HG03521 (cell line): ENCODE measurements around the gene ZNF782.
A peak's percentile ranks its signal among the peaks of the same experiment; 100 is the strongest.
"Not testable (repeated sequence)": the region's sequence is repeated elsewhere in the genome, so short reads cannot be mapped to it uniquely, and the experiment has no call there.

ENCODE experiments used
- ATAC-seq: cut with Tn5 transposase; IDR thresholded peaks from one replicate; pipeline ENCODE4 v1.9.1; 2021; ENCODE audit warnings: mild to moderate bottlenecking, moderate library complexity; ENCODE audit not compliant: unreplicated experiment

ZNF782 gene

GRCh38 chr9:96853781-96854650 lies at the start of gene ZNF782:
Gene ZNF782 (minus strand): TSS chr9:96854514. CDS start chr9:96851961, 2,553 bp downstream.
- peak; percentile 92 for ATAC-seq

- ATAC-seq, result not testable (repeated sequence)
Measured at GRCh38 chr9:96900010-96900409, 45.7 kb upstream of the ZNF782 start.

- ATAC-seq, result no peak
Measured at GRCh38 chr9:96892131-96892530, 37.8 kb upstream of the ZNF782 start.

DNA sequence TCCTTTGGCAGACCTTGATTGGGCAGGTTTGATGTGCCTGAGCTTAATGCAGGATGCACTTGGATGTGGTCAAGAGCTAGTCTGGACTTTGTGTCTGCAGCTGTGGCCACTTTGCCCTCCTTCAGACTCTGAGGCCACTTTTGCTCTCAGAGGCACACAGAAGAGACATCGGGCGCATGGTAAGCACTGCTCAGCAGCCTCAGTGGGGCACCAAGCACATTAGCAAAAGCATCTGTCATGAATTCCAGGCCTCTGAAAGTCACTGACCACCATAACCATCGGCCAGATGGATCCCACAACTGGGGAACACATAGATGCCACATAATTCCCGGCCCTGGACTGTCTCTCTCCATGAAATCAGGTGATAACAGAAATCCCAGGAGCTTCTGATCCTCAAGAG lies 34.3 kb upstream of the ZNF782 start:
- no peak for ATAC-seq

DNA sequence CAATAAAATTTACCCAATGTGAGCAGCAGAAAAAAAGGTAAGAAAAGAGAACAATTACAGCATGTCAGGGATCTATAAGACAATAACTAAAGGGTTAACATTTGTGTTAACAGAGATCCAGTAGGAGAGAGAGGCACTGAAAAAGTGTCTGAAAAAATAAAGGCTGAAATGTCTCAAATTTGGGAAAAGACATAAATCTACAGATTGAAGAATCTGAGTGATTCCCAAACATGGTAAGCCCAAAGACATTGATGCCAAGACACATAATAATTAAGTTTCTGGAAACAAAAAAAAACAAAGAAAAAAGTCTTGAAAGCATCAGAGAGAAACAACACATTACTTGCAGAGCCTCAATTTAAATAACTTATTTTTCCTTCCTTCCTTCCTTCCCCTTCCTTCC lies 31.1 kb upstream of the ZNF782 start:
- no peak for ATAC-seq

GRCh38 chr9:96884443-96884842 lies 30.1 kb upstream of the ZNF782 start:
- ATAC-seq, result no peak

GRCh38 chr9:96883922-96884321 lies 29.6 kb upstream of the ZNF782 start:
- no peak for ATAC-seq

GRCh38 chr9:96877269-96877668 lies 23.0 kb upstream of the ZNF782 start:
- ATAC-seq, result no peak

DNA sequence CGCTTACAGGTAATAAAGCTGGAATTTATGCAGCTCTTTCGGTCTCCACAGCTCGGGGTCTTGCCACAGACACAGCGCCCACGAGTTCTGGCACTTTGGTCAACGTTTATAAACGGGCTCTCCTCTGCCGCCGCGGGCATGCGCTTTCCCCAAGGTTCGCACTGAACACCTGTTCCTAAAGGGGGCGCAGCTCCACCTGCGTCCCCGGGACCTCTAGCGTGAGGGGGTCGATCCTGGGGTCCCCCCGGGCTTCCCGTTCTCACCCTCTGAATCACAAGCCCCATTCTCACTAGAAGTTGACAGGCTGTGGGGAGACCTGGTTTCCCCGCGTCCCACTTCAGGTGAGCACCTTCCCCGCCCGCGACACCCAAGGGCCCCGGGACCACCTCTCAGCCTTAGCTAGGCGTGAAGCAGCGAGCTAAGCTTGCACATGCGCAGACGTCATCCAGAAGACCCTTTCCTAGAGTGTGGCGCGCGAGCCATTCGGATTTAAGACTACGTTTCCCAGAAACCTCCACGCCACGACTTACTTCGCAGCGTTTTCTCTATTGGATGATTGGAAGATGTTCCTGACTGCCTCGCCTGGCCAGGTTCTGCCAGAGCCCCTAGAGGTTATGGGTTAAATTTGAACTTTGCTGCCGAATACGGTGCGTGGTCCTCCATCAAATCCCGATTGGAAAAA lies 21.3 kb upstream of the ZNF782 start:
- ATAC-seq, result peak; percentile 38

GRCh38 chr9:96874947-96875460 lies 20.7 kb upstream of the ZNF782 start:
- peak; percentile 57 for ATAC-seq

- ATAC-seq, result no peak
Measured at GRCh38 chr9:96874201-96874785, 20.0 kb upstream of the ZNF782 start.

DNA sequence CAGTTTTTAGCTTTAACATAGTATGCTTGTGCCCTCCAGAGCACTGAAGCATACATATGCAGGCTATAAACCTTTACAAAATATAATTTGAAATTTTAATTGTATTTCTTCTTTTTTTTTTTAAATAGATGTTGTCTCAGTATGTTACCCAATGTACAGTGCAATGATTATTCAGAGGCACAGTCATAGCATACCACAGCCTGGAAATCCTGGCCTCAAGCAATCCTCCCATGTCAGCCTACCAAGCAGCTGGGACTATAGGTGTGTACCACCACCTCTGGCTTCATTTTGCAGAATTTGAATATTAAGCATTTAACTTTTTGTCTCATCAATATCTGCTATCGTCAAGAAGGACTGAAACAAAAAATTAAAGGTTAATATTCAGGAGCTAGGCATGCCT lies 16.9 kb upstream of the ZNF782 start:
- no peak for ATAC-seq

- ATAC-seq, result no peak
Measured at GRCh38 chr9:96868709-96869108, 14.4 kb upstream of the ZNF782 start.

DNA sequence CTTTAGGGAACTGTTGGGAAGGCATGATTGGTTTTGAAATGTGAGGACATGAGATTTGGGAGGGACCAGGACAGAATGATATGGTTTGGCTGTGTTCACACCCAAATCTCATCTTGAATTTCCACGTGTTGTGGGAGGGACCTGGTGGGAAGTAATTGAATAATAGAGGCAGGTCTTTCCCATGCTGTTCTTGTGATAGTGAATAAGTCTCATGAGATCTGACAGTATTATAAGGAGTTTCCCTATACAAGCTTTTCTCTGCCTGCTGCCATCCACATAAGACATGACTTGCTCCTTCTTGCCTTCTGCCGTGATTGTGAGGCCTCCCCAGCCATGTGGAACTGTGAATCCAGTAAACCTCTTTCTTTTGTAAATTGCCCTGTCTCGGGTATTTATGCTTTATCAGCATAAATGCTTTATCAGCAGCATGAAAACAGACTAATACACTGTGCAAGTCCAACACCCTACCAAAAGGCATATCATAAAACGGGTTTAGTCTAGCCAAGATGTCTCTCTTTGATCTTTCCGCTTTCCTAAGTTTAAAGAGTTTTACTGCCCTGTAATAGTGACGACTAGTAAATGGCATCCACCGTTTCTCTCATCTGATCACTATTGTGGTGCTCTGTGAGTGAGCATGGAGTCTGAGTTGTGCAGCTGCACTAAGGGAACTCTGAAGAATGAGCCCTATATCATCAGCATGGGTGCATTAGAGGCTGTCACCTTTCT lies 12.9 kb upstream of the ZNF782 start:
- ATAC-seq, result no peak

DNA sequence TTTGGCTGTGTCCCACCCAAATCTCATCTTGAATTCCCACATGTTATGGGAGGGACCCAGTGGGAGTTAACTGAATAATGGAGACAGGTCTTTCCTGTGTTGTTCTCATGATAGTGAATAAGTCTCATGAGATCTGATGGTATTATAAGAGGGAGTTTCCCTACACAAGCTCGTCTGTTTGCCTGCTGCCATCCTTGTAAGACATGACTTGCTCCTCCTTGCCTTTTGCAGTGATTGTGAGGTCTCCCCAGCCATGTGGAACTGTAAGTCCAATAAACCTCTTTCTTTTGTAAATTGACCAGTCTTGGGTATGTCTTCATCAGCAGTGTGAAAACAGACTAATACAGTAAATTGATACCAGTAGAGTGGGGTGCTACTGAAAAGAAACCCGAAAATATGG lies 10.9 kb upstream of the ZNF782 start:
- ATAC-seq, result not testable (repeated sequence)

DNA sequence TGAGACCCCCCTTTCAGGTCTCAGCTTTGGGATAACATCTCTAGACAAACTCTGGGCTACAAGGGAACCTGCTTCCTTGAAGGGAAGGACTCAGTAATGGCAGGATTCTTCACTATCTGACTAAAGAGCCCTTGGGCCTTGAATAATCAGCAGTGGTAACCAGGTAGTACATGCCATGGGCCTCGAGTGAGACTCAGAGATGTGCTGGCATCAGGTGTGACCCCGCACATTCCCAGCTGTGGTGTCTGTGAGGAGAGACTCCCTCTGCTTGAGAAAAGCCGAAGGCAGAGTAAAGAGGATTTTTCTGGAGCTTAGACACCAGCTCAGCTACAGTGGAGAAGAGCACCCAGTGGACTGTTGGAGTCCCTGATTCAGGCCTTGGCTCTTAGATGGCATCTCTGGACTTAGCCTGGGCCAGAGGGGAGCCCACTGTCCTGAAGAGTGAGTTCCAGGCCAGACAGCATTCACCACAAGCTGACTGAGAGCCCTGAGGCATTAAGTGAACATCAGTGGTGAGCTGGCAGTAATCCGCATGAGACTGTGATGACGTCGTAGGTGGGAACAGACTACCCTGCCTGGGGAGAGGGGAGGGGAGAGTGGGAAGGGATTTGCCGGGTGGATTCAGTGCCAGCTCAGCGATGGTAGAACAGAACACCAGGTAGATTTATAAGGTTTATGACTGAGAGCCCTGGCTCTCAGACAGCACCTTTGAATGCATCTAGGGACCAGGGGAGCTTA lies 5.3 kb upstream of the ZNF782 start:
- no peak for ATAC-seq

GRCh38 chr9:96858670-96859069 lies 4.4 kb upstream of the ZNF782 start:
- ATAC-seq, result no peak

DNA sequence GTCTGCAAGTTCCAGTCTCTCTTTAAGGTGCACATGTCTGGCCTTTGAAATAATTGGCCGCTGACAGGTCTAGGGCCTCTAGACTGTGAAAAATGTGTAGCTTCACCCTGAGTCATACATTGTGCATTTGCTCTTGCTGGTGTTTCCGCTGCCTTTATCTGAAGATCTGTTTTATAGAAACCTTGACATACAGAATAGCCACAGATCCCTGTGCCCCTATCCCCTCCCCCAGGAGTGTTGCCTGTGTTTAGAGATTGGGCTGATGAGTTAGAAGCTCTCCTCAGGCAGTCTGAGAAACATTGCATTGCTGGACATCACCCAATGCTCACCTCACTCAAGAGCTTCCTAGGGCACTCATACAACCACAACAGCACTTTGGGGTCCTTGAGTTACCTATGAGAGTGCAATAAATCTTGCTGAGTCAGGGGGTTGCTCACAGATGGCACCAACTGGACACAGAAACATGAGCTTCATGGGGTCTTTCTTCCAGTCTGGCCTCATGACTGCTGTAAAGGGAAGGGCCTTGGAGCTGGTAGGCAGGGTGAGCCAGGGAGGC lies 3.8 kb upstream of the ZNF782 start:
- no peak for ATAC-seq

GRCh38 chr9:96856363-96857286 lies 2.3 kb upstream of the ZNF782 start:
- no peak for ATAC-seq
